GM19193 (cell line): ENCODE results near the gene CNIH3.

Experiments used
- POLR2A ChIP-seq: IDR thresholded peaks from 4 replicates; pipeline ENCODE4 v1.6.1; 2011; ENCODE audit not compliant: insufficient read depth, insufficient read length; ENCODE audit errors: extremely low read depth

Gene CNIH3

DNA sequence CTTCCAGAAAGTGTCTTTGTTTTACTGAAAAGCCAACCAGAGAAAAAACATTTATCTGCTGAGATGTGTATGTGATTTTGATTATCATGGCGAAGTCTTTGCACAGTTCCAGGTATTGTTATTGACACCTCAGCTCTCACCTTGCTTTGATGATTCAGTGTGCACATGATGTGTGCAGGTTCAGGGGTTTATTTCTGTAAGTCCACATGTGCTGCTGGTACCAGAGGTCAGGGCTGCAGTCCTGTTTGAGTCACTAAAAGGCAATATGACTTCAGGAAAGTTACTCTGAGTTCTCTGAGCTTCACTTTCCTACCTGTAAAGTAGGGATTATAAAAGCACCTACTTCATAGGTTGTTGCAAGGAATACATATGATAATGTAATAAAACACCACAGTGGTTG lies 97.1 kb downstream of the CNIH3 start:
- TF ChIP-seq POLR2A: no peak

- TF ChIP-seq POLR2A: no peak
These were observed 98.4 kb downstream of the CNIH3 start for GRCh38 chr1:224714553-224714952.

DNA sequence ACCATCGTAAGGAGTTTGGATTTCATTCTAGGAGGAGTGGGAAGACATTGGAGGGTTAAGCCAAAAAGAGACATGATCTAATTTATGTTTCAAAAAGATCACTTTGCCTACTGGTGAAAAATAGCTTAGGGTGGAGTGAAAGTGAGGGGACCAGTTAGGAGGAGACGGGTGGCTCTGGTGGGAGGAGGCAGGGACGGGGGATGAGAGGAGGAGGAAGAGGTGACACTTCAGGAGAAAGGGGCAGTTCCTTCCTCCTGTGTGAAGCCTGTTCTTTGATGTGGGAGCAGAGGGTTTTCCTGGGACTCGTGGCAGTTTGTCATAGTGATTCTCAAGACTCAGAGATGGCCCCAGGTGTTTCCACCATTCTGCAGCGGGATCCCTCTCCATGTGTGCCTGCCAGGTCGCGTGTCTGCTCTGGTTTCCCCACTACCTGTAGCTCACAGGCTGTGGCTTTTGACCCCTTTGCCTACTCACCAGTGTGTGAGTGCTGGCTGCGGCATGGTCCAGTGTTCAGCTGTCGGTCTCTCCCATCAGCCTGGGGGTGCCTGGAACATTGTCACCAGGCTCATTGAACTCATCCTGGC lies 102.4 kb downstream of the CNIH3 start:
- TF ChIP-seq POLR2A: no peak

- no peak for TF ChIP-seq POLR2A
These were observed 103.6 kb downstream of the CNIH3 start for GRCh38 chr1:224719716-224720115.

DNA sequence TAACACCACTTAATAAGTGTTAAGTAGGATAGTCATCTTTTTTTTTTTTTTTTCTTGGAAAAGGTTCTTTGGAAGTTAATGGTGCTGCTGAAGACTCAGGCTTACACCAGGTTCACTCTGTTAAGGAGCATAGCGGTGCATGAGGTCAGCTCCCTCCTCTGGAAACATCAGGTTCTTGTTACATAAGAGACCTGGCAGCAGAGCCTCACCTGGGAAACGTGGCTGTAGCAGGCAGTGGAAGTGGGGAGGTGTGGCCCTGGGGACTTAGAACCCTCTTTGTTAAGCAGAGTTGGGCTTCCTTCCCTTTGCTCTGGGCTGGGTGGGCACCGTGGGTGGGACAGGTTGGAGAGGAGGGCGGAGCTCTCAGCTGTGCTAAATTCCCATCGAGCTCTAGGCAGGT lies 104.1 kb downstream of the CNIH3 start:
- no peak for TF ChIP-seq POLR2A

GRCh38 chr1:224721000-224721399 lies 104.9 kb downstream of the CNIH3 start:
- no peak for TF ChIP-seq POLR2A

DNA sequence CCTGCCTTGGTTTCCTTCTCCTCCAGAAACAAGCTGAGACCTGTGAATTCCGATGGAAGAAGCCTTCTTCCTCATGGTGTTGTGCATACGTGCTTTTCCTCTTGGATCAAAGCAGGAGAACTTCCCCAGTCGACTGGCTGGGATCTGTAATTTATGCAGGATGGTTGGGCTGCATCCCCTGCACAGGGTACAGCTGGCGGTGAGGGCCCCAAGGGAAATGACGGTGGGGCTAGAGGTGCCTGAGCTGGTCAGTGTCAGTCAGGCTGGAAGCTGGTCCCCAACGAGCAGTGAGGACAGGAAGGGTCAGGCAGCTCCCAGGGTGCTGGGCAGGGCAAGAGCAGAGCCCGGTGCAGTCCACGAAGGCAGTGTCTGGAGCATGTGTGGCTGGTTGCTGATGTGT lies 106.7 kb downstream of the CNIH3 start:
- no peak for TF ChIP-seq POLR2A

DNA sequence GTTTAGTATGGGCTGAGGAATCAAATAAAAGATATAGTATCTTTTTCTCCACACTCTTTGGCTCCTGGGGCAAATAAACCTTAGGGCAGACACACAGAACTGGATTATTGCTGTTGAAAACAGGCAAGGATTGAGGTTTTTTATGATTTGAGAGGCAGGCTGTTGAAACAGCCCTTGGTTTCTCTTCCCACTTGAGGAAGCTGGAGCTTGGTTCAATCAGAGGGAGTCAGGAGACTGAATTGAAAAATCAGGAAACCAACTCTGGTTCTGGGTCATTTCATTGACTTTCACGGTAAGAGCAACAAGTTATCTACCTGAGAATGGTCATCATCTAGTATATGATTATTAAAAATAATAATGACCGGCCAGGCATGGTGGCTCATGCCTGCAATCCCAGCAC lies 108.4 kb downstream of the CNIH3 start:
- TF ChIP-seq POLR2A: no peak

DNA sequence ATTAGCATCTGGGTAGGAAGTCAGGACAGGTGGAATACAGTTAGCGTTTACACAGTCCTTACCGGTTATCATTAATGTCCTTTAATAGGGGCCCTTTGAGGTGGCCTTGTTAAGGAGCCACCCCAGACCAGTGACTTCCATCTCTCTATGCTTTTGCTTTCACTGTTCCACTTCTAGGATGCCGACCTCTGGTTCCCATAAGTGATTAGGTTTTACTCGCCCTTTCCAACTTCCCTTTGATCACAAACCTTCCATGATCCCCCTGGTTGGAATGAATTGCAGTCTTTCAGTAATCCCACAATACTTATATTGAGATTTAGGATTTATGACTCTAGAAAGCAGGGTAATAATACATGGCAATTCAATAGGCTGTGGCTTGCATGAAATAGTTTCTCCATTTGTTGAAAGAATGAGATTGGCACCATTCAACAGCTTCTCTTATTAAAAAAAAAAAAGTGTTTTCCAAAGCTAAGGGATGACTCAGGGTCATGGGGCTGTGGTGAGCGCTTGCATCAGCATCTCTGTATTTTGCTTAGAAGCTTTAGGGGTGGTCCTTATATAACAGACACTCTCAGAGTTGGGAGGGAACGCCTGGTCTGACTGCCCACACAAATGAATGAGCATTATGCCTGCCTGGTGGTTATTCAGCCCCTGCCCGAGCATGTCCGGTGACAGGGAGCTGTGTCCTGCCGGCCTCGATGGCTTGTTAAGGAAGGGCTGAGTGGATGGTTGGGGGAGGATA lies 110.5 kb downstream of the CNIH3 start:
- TF ChIP-seq POLR2A: no peak

DNA sequence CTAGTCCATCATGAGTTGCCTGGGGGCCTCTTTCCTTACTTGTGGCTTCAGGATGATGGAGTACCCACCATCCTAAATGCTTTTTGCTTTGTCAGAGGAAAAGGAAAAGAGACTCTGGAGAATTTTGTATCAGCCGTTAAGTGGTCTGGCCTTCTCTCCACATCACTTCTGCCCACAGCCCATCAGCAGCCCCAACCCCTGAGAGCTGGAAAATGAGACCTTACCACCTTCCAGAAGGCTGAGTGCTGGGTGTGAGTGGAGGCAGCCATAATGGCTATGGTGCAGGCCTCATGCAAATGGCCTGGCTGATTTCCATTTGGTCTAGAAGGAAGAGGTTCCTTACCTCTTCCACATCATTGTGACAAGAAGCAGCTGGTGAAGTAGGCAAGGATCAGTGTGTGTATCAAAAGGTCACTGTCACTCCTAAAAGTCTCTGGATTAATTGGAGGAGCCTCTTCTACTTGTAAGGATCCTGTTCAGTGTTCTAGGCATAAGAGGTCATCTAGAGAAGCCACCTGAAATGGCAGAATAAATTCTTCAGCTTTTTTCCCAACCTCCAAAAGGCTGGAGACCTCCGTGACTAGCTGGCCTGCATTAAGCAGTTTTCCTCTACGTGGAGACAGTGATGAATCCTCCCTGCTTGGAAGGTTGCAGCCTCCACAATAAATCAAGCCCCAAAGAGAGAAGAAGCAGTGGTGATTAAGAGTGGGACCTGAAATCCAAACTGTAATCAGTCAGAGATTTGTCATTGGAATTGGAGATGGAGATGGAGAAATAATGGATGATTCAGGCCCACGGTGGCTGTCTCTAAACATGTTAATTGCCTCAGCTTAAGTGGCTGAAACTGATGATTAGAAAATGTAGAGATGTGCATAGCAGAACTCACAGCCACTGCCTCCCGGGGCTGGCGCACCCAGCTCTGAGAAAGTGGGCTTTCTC lies 111.5 kb downstream of the CNIH3 start:
- no peak for TF ChIP-seq POLR2A

DNA sequence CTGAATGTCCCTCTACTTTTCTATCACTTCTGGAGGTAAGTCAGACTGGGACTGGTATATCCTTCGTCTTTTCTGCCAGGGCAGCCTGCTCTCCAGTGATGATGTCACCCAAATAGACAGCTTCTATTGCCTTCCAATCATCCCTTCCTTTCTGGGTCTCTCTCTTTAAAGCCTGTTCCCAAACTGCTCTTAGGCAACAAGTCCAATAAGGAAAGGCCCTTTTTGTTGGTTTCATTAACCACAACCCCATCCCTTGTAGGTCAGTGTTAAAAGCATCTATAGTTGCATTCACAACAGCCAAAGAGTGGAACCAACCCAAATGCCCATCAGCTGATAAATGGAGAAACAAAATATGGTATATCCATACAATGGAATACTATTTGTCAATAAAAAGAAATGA lies 114.4 kb downstream of the CNIH3 start:
- no peak for TF ChIP-seq POLR2A

DNA sequence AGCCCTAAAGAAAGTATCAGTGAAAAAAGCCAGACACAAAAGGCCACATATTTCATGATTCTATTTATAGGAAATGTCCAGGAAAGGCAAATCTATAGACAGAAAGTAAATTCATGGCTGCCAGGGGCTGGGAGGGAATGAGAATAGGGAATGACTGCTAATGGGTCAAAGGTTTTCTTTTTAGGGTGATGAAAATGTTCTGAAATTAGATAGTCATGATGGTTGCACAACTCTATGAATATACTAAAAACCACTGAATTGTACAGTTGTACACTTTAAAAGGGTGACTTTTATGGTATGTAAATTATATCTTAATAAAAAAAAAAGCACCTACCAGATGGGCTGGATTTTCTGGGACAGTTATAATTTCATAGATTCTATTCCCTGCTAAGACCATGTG lies 114.8 kb downstream of the CNIH3 start:
- TF ChIP-seq POLR2A: no peak

DNA sequence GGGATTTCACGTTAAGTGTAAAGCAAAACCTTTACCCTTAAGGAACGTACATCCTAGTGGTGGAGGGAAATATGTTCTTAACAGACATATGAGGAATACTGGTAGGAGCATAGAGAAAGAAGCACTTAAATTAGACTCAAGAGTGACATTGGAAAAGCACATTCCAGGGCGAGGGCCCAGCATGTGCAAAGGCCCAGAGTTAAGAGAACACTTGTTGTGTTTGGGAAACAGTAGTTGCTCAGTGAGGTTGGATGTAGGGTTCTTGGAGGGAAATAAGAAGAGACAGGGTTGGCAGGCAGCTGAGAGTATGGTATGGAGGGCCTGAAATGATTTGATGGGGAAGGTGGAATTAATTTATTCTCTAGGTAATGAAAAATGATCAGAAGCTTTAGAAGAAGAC lies 115.5 kb downstream of the CNIH3 start:
- no peak for TF ChIP-seq POLR2A

- no peak for TF ChIP-seq POLR2A
These were observed 116.4 kb downstream of the CNIH3 start for GRCh38 chr1:224732377-224733026.
